CD14-positive monocyte (primary cell): ENCODE measurements around the gene PUM2. TPM values are rescaled to one million over a fixed set of nuclear protein-coding genes. Genes with fewer than 3 reads are reported as not detected.

Source experiments
- DNase-seq, 3 donors: peaks; one replicate each; pipeline ENCODE4 v3.0.0-alpha.2; 2011 to 2022
- H2AFZ ChIP-seq: 2 replicates; pipeline ENCODE4 v1.6.0; 2012; ENCODE audit warnings: mild to moderate bottlenecking, low read depth, low read length, inconsistent platforms; ENCODE audit not compliant: insufficient read depth, poor library complexity, severe bottlenecking
- H3K27ac ChIP-seq, 2 donors: 1 replicate in 1 of 2; 2 replicates in 1 of 2; pipeline ENCODE4 v1.5.1; 2012 to 2013; ENCODE audit warnings: low read length in 2 of 2, control low read depth in 1 of 2, inconsistent platforms in 1 of 2, low read depth in 1 of 2, mild to moderate bottlenecking in 1 of 2
- H3K27me3 ChIP-seq, 2 donors: one replicate each; pipeline versions ENCODE4 v1.6.0 to v1.6.1; 2011 to 2013; ENCODE audit warnings: low read length in 2 of 2; ENCODE audit not compliant: control insufficient read depth in 2 of 2, insufficient read depth in 2 of 2
- H3K36me3 ChIP-seq, 2 donors: replicated peaks in 1 of 2; 1 replicate in 1 of 2; 2 replicates in 1 of 2; pipeline versions ENCODE4 v1.5.1 to v1.6.1; 2012 to 2013; ENCODE audit warnings: low read length in 2 of 2, control low read depth in 1 of 2, inconsistent platforms in 1 of 2, mild to moderate bottlenecking in 1 of 2; ENCODE audit not compliant: insufficient read depth in 2 of 2, control insufficient read depth in 1 of 2
- H3K4me1 ChIP-seq, 2 donors: 1 replicate in 1 of 2; 2 replicates in 1 of 2; pipeline versions ENCODE4 v1.5.1 to v1.6.1; 2012 to 2013; ENCODE audit warnings: low read length in 2 of 2, control low read depth in 1 of 2, inconsistent platforms in 1 of 2, mild to moderate bottlenecking in 1 of 2, moderate library complexity in 1 of 2; ENCODE audit not compliant: insufficient read depth in 2 of 2, control insufficient read depth in 1 of 2
- H3K4me2 ChIP-seq: replicated peaks from 2 replicates; pipeline ENCODE3; 2012; ENCODE audit warnings: low read length, moderate library complexity, mild to moderate bottlenecking; ENCODE audit not compliant: poor library complexity, severe bottlenecking; ENCODE audit errors: extremely low read depth
- H3K4me3 ChIP-seq, 3 experiments: fragments of 200-600 bp in 1 of 3; sonication (generic) in 1 of 3; replicated peaks in 1 of 3; 1 replicate in 2 of 3; 2 replicates in 1 of 3; pipeline ENCODE4 v1.5.1; 2011 to 2013; ENCODE audit warnings: low read length in 3 of 3, mild to moderate bottlenecking in 3 of 3, control low read depth in 2 of 3, low read depth in 2 of 3, inconsistent platforms in 1 of 3, moderate library complexity in 1 of 3
- H3K79me2 ChIP-seq: 2 replicates; pipeline ENCODE4 v1.6.0; 2012; ENCODE audit warnings: mild to moderate bottlenecking, control low read depth, inconsistent platforms, low read length, moderate library complexity; ENCODE audit not compliant: insufficient read depth
- H3K9ac ChIP-seq: 2 replicates; pipeline ENCODE4 v1.6.0; 2017; ENCODE audit warnings: low read length, mild to moderate bottlenecking; ENCODE audit not compliant: insufficient read depth, poor library complexity, severe bottlenecking
- H3K9me3 ChIP-seq, 2 donors: replicated peaks in 1 of 2; 1 replicate in 1 of 2; 2 replicates in 1 of 2; pipeline versions ENCODE4 v1.5.1 to v1.6.1; 2012 to 2013; ENCODE audit warnings: low read length in 2 of 2, control low read depth in 1 of 2; ENCODE audit not compliant: control insufficient read depth in 1 of 2, insufficient read depth in 1 of 2
- H4K20me1 ChIP-seq: 2 replicates; pipeline ENCODE4 v1.6.0; 2012; ENCODE audit warnings: mild to moderate bottlenecking, low read length, control low read depth, moderate library complexity; ENCODE audit not compliant: insufficient read depth
- H3K27ac Mint-ChIP-seq, 7 donors: one replicate each; pipeline ENCODE4 v1.8.0; 2020; ENCODE audit warnings: mild to moderate bottlenecking in 7 of 7, mixed read lengths in 7 of 7, moderate library complexity in 6 of 7, inconsistent platforms in 2 of 7
- H3K27me3 Mint-ChIP-seq, 3 donors: one replicate each; pipeline ENCODE4 v1.8.0; 2021 to 2022; ENCODE audit warnings: low read depth in 3 of 3, mild to moderate bottlenecking in 3 of 3, mixed read lengths in 3 of 3, moderate library complexity in 3 of 3, inconsistent platforms in 1 of 3
- H3K36me3 Mint-ChIP-seq, 2 donors: one replicate each; pipeline ENCODE4 v1.8.0; 2020; ENCODE audit warnings: mixed read lengths in 2 of 2, inconsistent platforms in 1 of 2, mild to moderate bottlenecking in 1 of 2
- H3K4me1 Mint-ChIP-seq: one replicate; pipeline ENCODE4 v1.8.0; 2020; ENCODE audit warnings: mild to moderate bottlenecking, mixed read lengths
- H3K4me3 Mint-ChIP-seq, 2 donors: one replicate each; pipeline ENCODE4 v1.8.0; 2020; ENCODE audit warnings: mild to moderate bottlenecking in 2 of 2, mixed read lengths in 2 of 2, moderate library complexity in 1 of 2
- H3K9me3 Mint-ChIP-seq, 7 donors: one replicate each; pipeline ENCODE4 v1.8.0; 2020 to 2022; ENCODE audit warnings: mixed read lengths in 7 of 7, mild to moderate bottlenecking in 6 of 7, moderate library complexity in 6 of 7, inconsistent platforms in 2 of 7
- CTCF ChIP-seq: fragments of 200-600 bp; IDR thresholded peaks from one replicate; pipeline ENCODE4 v1.8.0; 2022; ENCODE audit warnings: antibody characterized with exemption, mild to moderate bottlenecking
- WGBS: methylation state at CpG from one replicate; pipeline ENCODE4 v1.1.5; 2013; ENCODE audit warnings: missing lambda C conversion rate; ENCODE audit not compliant: insufficient coverage; 5-methylcytosine and 5-hydroxymethylcytosine counted together
- intact Hi-C, 2 donors: fragments of 100-400 bp; cut with micrococcal nuclease; formaldehyde crosslinking; loops; one replicate each; pipeline versions ENCODE4 v1.15.0 to v1.15.1; 2023
- polyA plus RNA-seq, 3 donors: library from polyadenylated mRNA; depleted of rRNA in 1 of 3; unstranded in 2 of 3; stranded (reverse) in 1 of 3; fragments of 300-500 nt in 2 of 3; fragments of >200 nt in 1 of 3; fragmentation: Illumina TruSeq in 2 of 3; gene quantifications; 1 replicate in 2 of 3; 2 replicates in 1 of 3; pipeline ENCODE4 v1.2.3, GENCODE V29; 2012 to 2021

Gene PUM2
- polyA plus RNA-seq, 3 donors, result 7.2 to 22.4 (median 8.3) TPM

DNA sequence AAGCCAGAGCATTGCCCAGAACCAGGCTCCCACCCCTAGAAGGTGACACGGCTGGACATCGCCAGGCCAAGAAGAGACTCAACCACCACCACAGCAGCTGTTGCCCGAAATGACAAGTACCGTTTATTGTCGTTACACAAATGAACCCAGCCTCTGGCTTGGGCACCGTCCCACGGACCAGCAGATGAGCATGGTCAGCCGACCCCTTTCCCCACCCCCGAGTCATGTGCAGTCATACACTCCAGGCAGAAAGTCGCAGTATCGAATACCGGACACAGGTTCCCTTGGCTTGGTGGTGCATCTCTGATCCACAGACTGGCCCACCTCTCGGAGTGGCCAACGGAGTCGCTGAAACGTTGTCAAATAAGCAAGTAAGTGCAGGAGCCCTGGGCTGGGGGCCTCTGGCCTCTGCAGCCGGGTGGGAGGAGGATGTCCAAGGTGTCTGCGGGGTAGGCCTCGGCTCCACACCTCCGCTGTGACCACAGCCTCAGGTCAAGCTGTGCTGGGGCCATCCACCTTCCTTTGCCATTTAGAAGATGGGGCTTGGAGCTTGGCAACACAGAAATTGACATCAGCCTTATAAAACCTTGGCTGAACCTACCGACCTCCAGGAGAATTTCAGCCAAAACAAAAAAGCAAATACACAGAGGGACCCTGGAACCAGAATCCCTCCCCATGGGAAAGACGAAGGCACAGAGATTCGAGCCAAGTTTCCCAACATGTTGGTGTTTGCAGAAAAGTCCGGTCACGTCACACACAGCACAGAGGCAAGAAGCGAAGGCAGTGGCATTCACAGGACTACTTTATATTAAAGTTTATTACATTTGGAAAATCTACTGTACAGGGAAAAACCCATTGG lies 149.7 kb downstream of the PUM2 start:
- Histone ChIP-seq H3K4me2 (no peak overlapping the region), H3K27me3 (no peaks in the 10 kb centered on the region), H3K79me2 (no peaks in the 10 kb centered on the region), H3K36me3 (no peaks in the 10 kb centered on the region), H3K9me3 (no peaks in the 10 kb centered on the region), H3K9ac (no peak overlapping the region), H3K4me3 (no peak overlapping the region), H4K20me1 (no peaks in the 10 kb centered on the region), H3K4me1 (no peaks in the 10 kb centered on the region), H2AFZ (no peak overlapping the region), H3K27ac (no peak overlapping the region)
- Mint-ChIP-seq H3K4me1 (no peaks in the 10 kb centered on the region), H3K36me3 (no peaks in the 10 kb centered on the region), H3K27me3 (peaks cover 0 to 3% (median 3%) of the 10 kb centered on the region in 3 donors), H3K9me3 (no peaks in the 10 kb centered on the region), H3K4me3 (no peak overlapping the region), H3K27ac (no peak overlapping the region)
- no peak for TF ChIP-seq CTCF
- intact Hi-C loops, result no loop called here
- WGBS, result 97% methylated on average over 21 of the region's 26 CpGs
- DNase-seq, result no peak

DNA sequence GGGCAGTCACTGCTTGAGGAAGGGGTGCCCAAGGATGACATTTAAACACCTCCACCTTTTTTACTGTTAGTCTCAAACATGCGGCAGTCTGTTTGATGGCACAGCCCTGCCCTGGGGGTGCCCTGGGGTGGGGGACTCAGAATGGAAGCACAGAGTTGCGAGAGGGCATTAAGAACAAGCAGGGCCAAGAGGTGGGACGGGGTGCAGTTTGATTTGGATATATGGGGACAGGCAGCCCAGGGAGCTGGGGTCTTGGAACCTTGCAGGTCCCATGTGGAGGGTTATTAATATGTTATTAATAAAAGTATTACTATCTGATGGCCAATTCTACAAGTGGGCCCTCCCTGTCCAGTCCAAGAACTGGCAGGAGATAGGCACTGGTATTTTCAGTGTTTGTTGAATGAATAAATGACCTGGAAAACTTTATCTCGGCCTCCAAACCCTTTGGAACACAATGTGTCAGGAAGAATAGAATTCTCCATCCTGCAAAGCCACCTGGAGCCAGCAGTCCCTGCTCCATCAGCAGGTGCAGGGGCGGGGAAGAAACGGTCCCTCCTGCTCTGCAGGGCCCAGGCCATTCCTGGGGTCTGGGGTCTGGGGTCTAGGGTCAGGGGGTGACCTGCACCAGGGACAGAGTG lies 150.9 kb downstream of the PUM2 start:
- H3K27me3 ChIP-seq, result no peaks in the 10 kb centered on the region
- no peak for DNase-seq
- Mint-ChIP-seq H3K9me3 (no peaks in the 10 kb centered on the region), H3K4me3 (no peak overlapping the region), H3K4me1 (no peaks in the 10 kb centered on the region), H3K27ac (no peak overlapping the region), H3K27me3 (peaks cover 0 to 4% (median 3%) of the 10 kb centered on the region in 3 donors), H3K36me3 (no peaks in the 10 kb centered on the region)
- 93% methylated on average over 3 of the region's 6 CpGs for WGBS
- no peak overlapping the region for H2AFZ ChIP-seq
- H3K4me1 ChIP-seq, result no peaks in the 10 kb centered on the region
- H3K4me2 ChIP-seq, result no peak overlapping the region
- intact Hi-C loops, result no loop called here
- H4K20me1 ChIP-seq, result no peaks in the 10 kb centered on the region
- no peak overlapping the region for H3K9ac ChIP-seq
- H3K36me3 ChIP-seq, result no peaks in the 10 kb centered on the region
- no peak for TF ChIP-seq CTCF
- H3K4me3 ChIP-seq, result no peak overlapping the region
- H3K9me3 ChIP-seq, result no peaks in the 10 kb centered on the region
- H3K27ac ChIP-seq, result no peak overlapping the region
- no peaks in the 10 kb centered on the region for H3K79me2 ChIP-seq
